Natural killer cell (primary cell): ENCODE results near the gene SMCHD1. TPM values are rescaled to one million over a fixed set of nuclear protein-coding genes. Genes with fewer than 3 reads are reported as not detected.
"Not testable (repeated sequence)": the region's sequence is repeated elsewhere in the genome, so short reads cannot be mapped to it uniquely, and the experiment has no call there.

Experiments
- ATAC-seq, 3 donors: fragments of 150-1000 bp in 2 of 3; fragments of 200-7000 bp in 1 of 3; cut with Tn5 transposase; 1 replicate in 1 of 3; 2 replicates in 2 of 3; pipeline ENCODE4 v1.10.0; 2021; ENCODE audit warnings: mild to moderate bottlenecking in 2 of 3, moderate library complexity in 2 of 3
- DNase-seq, 2 donors: peaks; one replicate each; pipeline versions ENCODE4 v3.0.0 to v3.0.0-alpha.2; 2013 to 2021; ENCODE audit warnings: mixed read lengths in 1 of 2
- H3K27ac ChIP-seq: one replicate; pipeline ENCODE4 v1.5.1; 2013; ENCODE audit warnings: mild to moderate bottlenecking, low read length
- H3K27me3 ChIP-seq: one replicate; pipeline ENCODE4 v1.6.1; 2013; ENCODE audit warnings: low read length; ENCODE audit not compliant: control insufficient read depth, insufficient read depth
- H3K36me3 ChIP-seq: one replicate; pipeline ENCODE4 v1.6.1; 2013; ENCODE audit warnings: low read length; ENCODE audit not compliant: control insufficient read depth, insufficient read depth
- H3K4me1 ChIP-seq: one replicate; pipeline ENCODE4 v1.6.1; 2013; ENCODE audit warnings: low read length; ENCODE audit not compliant: control insufficient read depth, insufficient read depth
- H3K4me3 ChIP-seq: one replicate; pipeline ENCODE4 v1.5.1; 2013; ENCODE audit warnings: low read length
- H3K9me3 ChIP-seq: one replicate; pipeline ENCODE4 v1.6.1; 2013; ENCODE audit warnings: low read length; ENCODE audit not compliant: control insufficient read depth, insufficient read depth
- H3K27ac Mint-ChIP-seq, 2 donors: one replicate each; pipeline ENCODE4 v1.8.0; 2022; ENCODE audit warnings: mild to moderate bottlenecking in 2 of 2, mixed read lengths in 2 of 2, moderate library complexity in 1 of 2
- H3K27me3 Mint-ChIP-seq, 2 donors: one replicate each; pipeline ENCODE4 v1.8.0; 2022; ENCODE audit warnings: low read depth in 2 of 2, mixed read lengths in 2 of 2
- H3K36me3 Mint-ChIP-seq: one replicate; pipeline ENCODE4 v1.8.0; 2022; ENCODE audit warnings: mixed read lengths
- H3K4me1 Mint-ChIP-seq, 2 donors: one replicate each; pipeline ENCODE4 v1.8.0; 2022; ENCODE audit warnings: mixed read lengths in 2 of 2
- H3K4me3 Mint-ChIP-seq: one replicate; pipeline ENCODE4 v1.8.0; 2022; ENCODE audit warnings: mild to moderate bottlenecking, moderate library complexity, mixed read lengths
- H3K9me3 Mint-ChIP-seq, 2 donors: one replicate each; pipeline ENCODE4 v1.8.0; 2022; ENCODE audit warnings: mixed read lengths in 2 of 2
- WGBS: methylation state at CpG from one replicate; pipeline ENCODE4 v1.1.7; 2013; ENCODE audit warnings: missing lambda C conversion rate; ENCODE audit not compliant: insufficient coverage; 5-methylcytosine and 5-hydroxymethylcytosine counted together
- intact Hi-C: fragments of 100-400 bp; cut with micrococcal nuclease; formaldehyde crosslinking; loops from one replicate; pipeline ENCODE4 v1.14.2; 2022
- total RNA-seq, 4 donors: library from RNA; stranded (reverse); fragments of 120-200 nt in 1 of 4; gene quantifications; one replicate each; pipeline versions ENCODE4 v1.2.3 to v1.2.4, GENCODE V29; 2013 to 2022
- TF ChIP-seq, protein P1 (sequence below): fragments of 200-600 bp; IDR thresholded peaks from one replicate; pipeline ENCODE4 v1.8.0; 2022; ENCODE audit warnings: antibody characterized with exemption

Gene SMCHD1
- total RNA-seq, 3 donors from 2014 or later (not counting 1 experiment from before 2014, with no cell fraction given), result 200 to 240 (median 203) TPM

DNA sequence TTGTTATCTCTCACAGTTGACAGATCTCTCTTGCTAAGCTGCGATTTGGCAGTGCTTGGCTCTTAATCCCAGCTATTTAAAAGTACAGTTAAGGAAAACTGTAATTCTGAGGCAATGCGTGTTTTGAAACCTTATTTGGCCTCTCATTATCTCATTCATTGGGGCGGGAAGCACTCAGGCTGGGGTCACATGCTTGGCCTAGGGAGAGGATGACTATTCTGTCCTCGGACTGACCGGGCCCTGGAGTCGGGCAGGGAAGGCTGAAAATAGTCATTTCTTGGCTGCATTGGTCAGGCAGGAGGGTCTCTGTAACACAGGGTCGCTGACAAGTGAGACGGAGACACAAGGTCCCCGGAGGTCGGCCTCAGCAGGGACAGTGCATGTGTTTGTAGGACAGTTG, 171.1 kb downstream of the SMCHD1 start:
- H3K27ac ChIP-seq, result no peak overlapping the region
- H3K4me3 ChIP-seq, result no peak overlapping the region
- no peaks in the 10 kb centered on the region for H3K27me3 ChIP-seq
- intact Hi-C loops, result no loop called here
- H3K36me3 ChIP-seq, result no peaks in the 10 kb centered on the region
- H3K4me1 ChIP-seq, result no peaks in the 10 kb centered on the region
- Mint-ChIP-seq H3K9me3 (no peaks in the 10 kb centered on the region), H3K4me1 (no peaks in the 10 kb centered on the region), H3K27me3 (peaks cover 0 to 9% of the 10 kb centered on the region in 2 donors), H3K36me3 (no peaks in the 10 kb centered on the region), H3K4me3 (no peak overlapping the region), H3K27ac (no peak overlapping the region)
- H3K9me3 ChIP-seq, result no peaks in the 10 kb centered on the region
- TF ChIP-seq, protein P1, sequence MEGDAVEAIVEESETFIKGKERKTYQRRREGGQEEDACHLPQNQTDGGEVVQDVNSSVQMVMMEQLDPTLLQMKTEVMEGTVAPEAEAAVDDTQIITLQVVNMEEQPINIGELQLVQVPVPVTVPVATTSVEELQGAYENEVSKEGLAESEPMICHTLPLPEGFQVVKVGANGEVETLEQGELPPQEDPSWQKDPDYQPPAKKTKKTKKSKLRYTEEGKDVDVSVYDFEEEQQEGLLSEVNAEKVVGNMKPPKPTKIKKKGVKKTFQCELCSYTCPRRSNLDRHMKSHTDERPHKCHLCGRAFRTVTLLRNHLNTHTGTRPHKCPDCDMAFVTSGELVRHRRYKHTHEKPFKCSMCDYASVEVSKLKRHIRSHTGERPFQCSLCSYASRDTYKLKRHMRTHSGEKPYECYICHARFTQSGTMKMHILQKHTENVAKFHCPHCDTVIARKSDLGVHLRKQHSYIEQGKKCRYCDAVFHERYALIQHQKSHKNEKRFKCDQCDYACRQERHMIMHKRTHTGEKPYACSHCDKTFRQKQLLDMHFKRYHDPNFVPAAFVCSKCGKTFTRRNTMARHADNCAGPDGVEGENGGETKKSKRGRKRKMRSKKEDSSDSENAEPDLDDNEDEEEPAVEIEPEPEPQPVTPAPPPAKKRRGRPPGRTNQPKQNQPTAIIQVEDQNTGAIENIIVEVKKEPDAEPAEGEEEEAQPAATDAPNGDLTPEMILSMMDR, result no peak
- no peak for DNase-seq
- ATAC-seq, result no peak
- WGBS, result 93% methylated on average over 10 of the region's 10 CpGs

DNA sequence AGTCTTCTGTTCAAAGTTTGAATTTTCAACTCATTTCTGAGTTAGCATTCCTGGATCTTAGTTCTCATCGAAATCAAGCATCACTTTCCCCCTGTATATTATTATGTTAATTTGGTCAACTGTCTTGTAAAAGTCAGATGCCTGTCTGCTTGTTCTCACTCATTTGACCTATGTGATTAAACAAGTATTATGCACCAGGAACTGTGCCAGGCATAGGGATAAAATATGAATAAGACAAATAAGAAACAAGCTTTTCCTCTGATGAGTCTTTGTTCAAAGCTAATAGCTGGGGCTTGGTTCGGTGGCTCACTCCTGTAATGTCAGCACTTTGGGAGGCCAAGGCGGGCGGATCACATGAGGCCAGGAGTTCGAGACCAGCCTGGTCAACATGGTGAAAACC, 171.5 kb downstream of the SMCHD1 start:
- H3K27ac ChIP-seq, result no peak overlapping the region
- 94% methylated on average over 4 of the region's 5 CpGs for WGBS
- H3K36me3 Mint-ChIP-seq, result no peaks in the 10 kb centered on the region
- intact Hi-C loops, result no loop called here
- no peak overlapping the region for H3K4me3 ChIP-seq
- no peaks in the 10 kb centered on the region for H3K9me3 Mint-ChIP-seq
- no peaks in the 10 kb centered on the region for H3K27me3 ChIP-seq
- H3K9me3 ChIP-seq, result no peaks in the 10 kb centered on the region
- no peak for DNase-seq
- no peak overlapping the region for H3K27ac Mint-ChIP-seq
- no peaks in the 10 kb centered on the region for H3K4me1 Mint-ChIP-seq
- TF ChIP-seq, protein P1, result no peak
- peaks cover 0 to 7% of the 10 kb centered on the region in 2 donors for H3K27me3 Mint-ChIP-seq
- H3K4me3 Mint-ChIP-seq, result no peak overlapping the region
- H3K4me1 ChIP-seq, result no peaks in the 10 kb centered on the region
- no peaks in the 10 kb centered on the region for H3K36me3 ChIP-seq
- ATAC-seq, result no peak

DNA sequence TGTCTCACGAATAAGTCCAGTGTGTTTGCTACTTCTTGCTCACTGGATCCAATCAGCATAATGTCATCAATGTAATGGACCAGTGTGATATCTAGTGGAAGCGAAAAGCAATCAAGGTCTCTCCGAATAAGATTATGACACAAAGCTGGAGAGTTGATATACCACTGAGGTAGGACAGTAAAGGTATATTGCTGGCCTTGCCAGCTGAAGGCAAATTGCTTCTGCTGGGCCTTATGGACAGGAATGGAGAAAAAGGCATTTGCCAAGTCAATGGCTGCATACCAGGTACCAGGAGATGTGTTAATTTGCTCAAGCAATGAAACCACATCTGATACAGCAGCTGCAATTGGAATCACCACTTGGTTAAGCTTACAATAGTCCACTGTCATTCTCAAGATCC, 180.6 kb downstream of the SMCHD1 start:
- ATAC-seq, H3K4me1 Mint-ChIP-seq, H3K4me3 Mint-ChIP-seq, H3K9me3 Mint-ChIP-seq, H3K27ac ChIP-seq, intact Hi-C loops, DNase-seq, H3K9me3 ChIP-seq, H3K36me3 Mint-ChIP-seq, H3K4me3 ChIP-seq, H3K27me3 ChIP-seq, H3K27me3 Mint-ChIP-seq, H3K36me3 ChIP-seq, H3K27ac Mint-ChIP-seq, H3K4me1 ChIP-seq: not testable (repeated sequence)
- 96% methylated on average over 3 of the region's 3 CpGs for WGBS

DNA sequence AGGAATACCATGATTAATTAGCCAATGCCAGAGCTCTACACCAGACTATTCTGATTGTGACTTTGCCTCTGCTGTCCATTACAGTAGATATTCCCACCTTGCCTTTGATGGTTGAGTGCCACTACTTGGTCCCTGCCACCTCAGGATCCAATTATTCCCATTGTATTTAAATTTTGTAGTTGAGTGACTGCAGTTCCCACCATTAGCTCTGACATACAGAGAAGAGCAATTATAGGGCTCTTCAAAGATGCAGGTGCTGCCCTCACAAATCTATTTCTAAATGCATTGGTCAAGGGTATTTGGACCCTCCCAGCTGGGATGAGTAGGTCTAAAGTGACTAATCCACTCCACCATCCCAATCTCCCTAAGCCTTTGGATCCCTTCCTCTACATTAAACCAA, 181.8 kb downstream of the SMCHD1 start:
- H3K36me3 ChIP-seq, H3K4me3 Mint-ChIP-seq, H3K27ac ChIP-seq, intact Hi-C loops, H3K4me3 ChIP-seq, H3K36me3 Mint-ChIP-seq, H3K9me3 Mint-ChIP-seq, H3K4me1 Mint-ChIP-seq, H3K27ac Mint-ChIP-seq, ATAC-seq, H3K4me1 ChIP-seq, DNase-seq, H3K27me3 Mint-ChIP-seq, H3K9me3 ChIP-seq, H3K27me3 ChIP-seq: not testable (repeated sequence)

DNA sequence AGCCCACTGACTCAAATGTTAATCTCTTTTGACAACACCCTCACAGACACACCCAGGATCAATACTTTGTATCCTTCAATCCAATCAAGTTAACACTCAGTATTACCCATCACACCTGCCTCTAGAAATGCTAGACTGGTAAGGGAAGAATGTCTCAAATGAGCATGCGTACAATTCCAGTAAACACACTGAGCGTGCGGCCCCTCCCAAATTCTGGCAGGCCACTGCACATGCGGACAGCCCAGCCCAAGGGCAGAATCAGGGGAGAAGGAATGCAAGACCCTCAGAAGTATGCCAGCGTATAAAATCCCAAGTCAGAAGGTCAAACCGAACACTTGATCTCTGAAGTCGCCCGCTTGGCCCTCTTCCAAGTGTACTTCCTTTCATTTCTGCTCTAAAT, 183.7 kb downstream of the SMCHD1 start:
- Mint-ChIP-seq H3K9me3 (no peaks in the 10 kb centered on the region), H3K4me3 (no peak overlapping the region), H3K27ac (no peak overlapping the region), H3K4me1 (no peaks in the 10 kb centered on the region), H3K36me3 (peaks cover 9% of the 10 kb centered on the region), H3K27me3 (peaks cover 7 to 12% of the 10 kb centered on the region in 2 donors)
- Histone ChIP-seq H3K27me3 (no peaks in the 10 kb centered on the region), H3K4me3 (no peak overlapping the region), H3K9me3 (no peaks in the 10 kb centered on the region), H3K27ac (no peak overlapping the region), H3K4me1 (no peaks in the 10 kb centered on the region), H3K36me3 (no peaks in the 10 kb centered on the region)
- DNase-seq (no peak), ATAC-seq (no peak)
- intact Hi-C loops, result no loop called here
- TF ChIP-seq, protein P1, result no peak
- WGBS, result 94% methylated on average over 8 of the region's 8 CpGs
